ENCODE results near the gene PTGR3.

The PTGR3 gene, protein sequence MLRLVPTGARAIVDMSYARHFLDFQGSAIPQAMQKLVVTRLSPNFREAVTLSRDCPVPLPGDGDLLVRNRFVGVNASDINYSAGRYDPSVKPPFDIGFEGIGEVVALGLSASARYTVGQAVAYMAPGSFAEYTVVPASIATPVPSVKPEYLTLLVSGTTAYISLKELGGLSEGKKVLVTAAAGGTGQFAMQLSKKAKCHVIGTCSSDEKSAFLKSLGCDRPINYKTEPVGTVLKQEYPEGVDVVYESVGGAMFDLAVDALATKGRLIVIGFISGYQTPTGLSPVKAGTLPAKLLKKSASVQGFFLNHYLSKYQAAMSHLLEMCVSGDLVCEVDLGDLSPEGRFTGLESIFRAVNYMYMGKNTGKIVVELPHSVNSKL

GRCh38 chr18:75209129-75209950 lies at the start of gene PTGR3:
Gene PTGR3 (minus strand): TSS chr18:75209139. CDS start chr18:75209058, 81 bp downstream.
- no peak for DNase-seq (ENCODE audit: extremely low read depth, low read depth)
- no peak for TF ChIP-seq CTCF (IDR thresholded peaks at IDR 0.05; ENCODE audit: low read depth, low read length)

GRCh38 chr18:75257605-75258004 lies 48.7 kb upstream of the PTGR3 start:
- no peak for DNase-seq (ENCODE audit: extremely low read depth, low read depth)
- no peak for TF ChIP-seq CTCF (IDR thresholded peaks at IDR 0.05; ENCODE audit: low read depth, low read length)

- no peak for DNase-seq (ENCODE audit: extremely low read depth, low read depth)
- no peak for TF ChIP-seq CTCF (IDR thresholded peaks at IDR 0.05; ENCODE audit: low read depth, low read length)
Measured at GRCh38 chr18:75256376-75256775, 47.4 kb upstream of the PTGR3 start.

- DNase-seq (ENCODE audit: extremely low read depth, low read depth): no peak
- no peak for TF ChIP-seq CTCF (IDR thresholded peaks at IDR 0.05; ENCODE audit: low read depth, low read length)
Measured at GRCh38 chr18:75255094-75255493, 46.2 kb upstream of the PTGR3 start.

DNA sequence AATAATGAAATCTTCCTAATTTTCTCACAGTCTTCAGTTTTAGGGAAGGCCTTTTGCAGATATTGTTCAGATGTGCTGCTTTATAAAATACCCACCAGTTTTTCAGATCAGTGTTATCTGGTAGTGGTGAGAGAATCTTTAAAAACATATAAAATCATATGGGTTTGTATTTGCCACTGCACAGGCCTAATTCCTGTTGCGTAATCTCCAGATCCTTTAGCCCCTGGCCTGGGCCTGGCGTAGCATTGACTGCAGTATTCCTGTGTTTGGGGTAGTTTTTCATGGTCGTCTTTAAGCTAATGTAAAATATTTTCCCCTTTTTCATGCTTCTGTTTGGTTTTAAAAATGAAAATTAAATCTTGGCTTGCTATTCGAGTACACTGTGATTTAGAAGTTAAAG lies 44.8 kb upstream of the PTGR3 start:
- DNase-seq (ENCODE audit: extremely low read depth, low read depth): no peak
- TF ChIP-seq CTCF (IDR thresholded peaks at IDR 0.05; ENCODE audit: low read depth, low read length): no peak

- DNase-seq (ENCODE audit: extremely low read depth, low read depth): no peak
- TF ChIP-seq CTCF (IDR thresholded peaks at IDR 0.05; ENCODE audit: low read depth, low read length): no peak
Measured at GRCh38 chr18:75253043-75253442, 44.1 kb upstream of the PTGR3 start.

DNA sequence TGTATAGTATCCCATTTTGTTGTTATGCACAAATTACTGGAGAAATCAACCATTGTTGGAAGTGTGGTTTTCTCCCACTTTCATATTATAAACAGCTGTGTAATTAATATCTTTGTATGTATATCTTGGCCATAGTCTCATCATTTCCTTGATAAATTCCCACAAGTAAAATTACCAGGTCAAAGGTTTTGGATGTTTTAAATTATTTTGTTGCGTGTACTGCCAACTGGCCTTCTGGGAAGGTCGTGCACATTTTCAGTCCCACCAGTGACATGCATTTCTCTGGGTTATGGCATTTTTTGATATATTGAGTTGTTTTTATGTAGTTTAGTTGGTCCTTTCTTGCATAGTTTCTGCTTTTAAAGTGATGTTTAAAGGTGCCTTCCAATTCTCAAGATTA lies 43.2 kb upstream of the PTGR3 start:
- no peak for DNase-seq (ENCODE audit: extremely low read depth, low read depth)
- no peak for TF ChIP-seq CTCF (IDR thresholded peaks at IDR 0.05; ENCODE audit: low read depth, low read length)

All from AG09319 (cell line).